ENCODE results near the gene RRP1.

RRP1 gene

GRCh38 chr21:43848771-43849170 is 59.4 kb downstream of the RRP1 start:
- H3K27me3 ChIP-seq (ENCODE audit: low read length), result peaks cover 3% of the 10 kb centered on the region; the same call in 1 of the 2 replicates
- H3K36me3 ChIP-seq (ENCODE audit: low read length), result no peaks in the 10 kb centered on the region
- H3K79me2 ChIP-seq (ENCODE audit: insufficient read depth, low read length), result no peaks in the 10 kb centered on the region
- H3K9me3 ChIP-seq (ENCODE audit: insufficient read depth, low read length), result no peaks in the 10 kb centered on the region
- H3K9ac ChIP-seq (ENCODE audit: low read length), result no peak overlapping the region
- H3K27ac ChIP-seq (ENCODE audit: low read depth, low read length), result no peak overlapping the region
- H3K4me3 ChIP-seq (ENCODE audit: insufficient read depth, low read length, poor library complexity, severe bottlenecking), result no peak overlapping the region
- H3K9me2 ChIP-seq (replicated peaks; ENCODE audit: insufficient read depth, low read length), result no peaks in the 10 kb centered on the region
- no peak overlapping the region for H2AFZ ChIP-seq (ENCODE audit: low read depth, low read length, severe bottlenecking)
- TF ChIP-seq, protein P1, sequence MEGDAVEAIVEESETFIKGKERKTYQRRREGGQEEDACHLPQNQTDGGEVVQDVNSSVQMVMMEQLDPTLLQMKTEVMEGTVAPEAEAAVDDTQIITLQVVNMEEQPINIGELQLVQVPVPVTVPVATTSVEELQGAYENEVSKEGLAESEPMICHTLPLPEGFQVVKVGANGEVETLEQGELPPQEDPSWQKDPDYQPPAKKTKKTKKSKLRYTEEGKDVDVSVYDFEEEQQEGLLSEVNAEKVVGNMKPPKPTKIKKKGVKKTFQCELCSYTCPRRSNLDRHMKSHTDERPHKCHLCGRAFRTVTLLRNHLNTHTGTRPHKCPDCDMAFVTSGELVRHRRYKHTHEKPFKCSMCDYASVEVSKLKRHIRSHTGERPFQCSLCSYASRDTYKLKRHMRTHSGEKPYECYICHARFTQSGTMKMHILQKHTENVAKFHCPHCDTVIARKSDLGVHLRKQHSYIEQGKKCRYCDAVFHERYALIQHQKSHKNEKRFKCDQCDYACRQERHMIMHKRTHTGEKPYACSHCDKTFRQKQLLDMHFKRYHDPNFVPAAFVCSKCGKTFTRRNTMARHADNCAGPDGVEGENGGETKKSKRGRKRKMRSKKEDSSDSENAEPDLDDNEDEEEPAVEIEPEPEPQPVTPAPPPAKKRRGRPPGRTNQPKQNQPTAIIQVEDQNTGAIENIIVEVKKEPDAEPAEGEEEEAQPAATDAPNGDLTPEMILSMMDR (IDR thresholded peaks at IDR 0.05; ENCODE audit: insufficient read depth, low read length, poor library complexity, severe bottlenecking), result no peak
- no peak for TF ChIP-seq EZH2phosphoT487 (conservative IDR thresholded peaks at IDR 0.05; ENCODE audit: low read length)
- H4K20me1 ChIP-seq (ENCODE audit: low read depth, low read length), result no peaks in the 10 kb centered on the region
- H3F3A ChIP-seq (ENCODE audit: insufficient read depth), result no peaks in the 10 kb centered on the region
- no peak overlapping the region for H3K4me2 ChIP-seq (ENCODE audit: low read depth, low read length, poor library complexity, severe bottlenecking)

- Histone ChIP-seq H3K79me2 (ENCODE audit: insufficient read depth, low read length) (no peaks in the 10 kb centered on the region), H3K4me2 (ENCODE audit: low read depth, low read length, poor library complexity, severe bottlenecking) (no peak overlapping the region), H3K9me2 (replicated peaks; ENCODE audit: insufficient read depth, low read length) (no peaks in the 10 kb centered on the region), H4K20me1 (ENCODE audit: low read depth, low read length) (no peaks in the 10 kb centered on the region), H3K9ac (ENCODE audit: low read length) (no peak overlapping the region), H3K4me3 (ENCODE audit: insufficient read depth, low read length, poor library complexity, severe bottlenecking) (no peak overlapping the region), H3K27me3 (ENCODE audit: low read length) (peaks cover 3% of the 10 kb centered on the region; the same call in 1 of the 2 replicates), H3K27ac (ENCODE audit: low read depth, low read length) (no peak overlapping the region), H2AFZ (ENCODE audit: low read depth, low read length, severe bottlenecking) (no peak overlapping the region), H3K9me3 (ENCODE audit: insufficient read depth, low read length) (no peaks in the 10 kb centered on the region), H3F3A (ENCODE audit: insufficient read depth) (no peaks in the 10 kb centered on the region), H3K36me3 (ENCODE audit: low read length) (no peaks in the 10 kb centered on the region)
- no peak for TF ChIP-seq EZH2phosphoT487 (conservative IDR thresholded peaks at IDR 0.05; ENCODE audit: low read length)
- TF ChIP-seq, protein P1 (IDR thresholded peaks at IDR 0.05; ENCODE audit: insufficient read depth, low read length, poor library complexity, severe bottlenecking), result no peak
Observed at GRCh38 chr21:43849532-43850299, 60.3 kb downstream of the RRP1 start.

DNA sequence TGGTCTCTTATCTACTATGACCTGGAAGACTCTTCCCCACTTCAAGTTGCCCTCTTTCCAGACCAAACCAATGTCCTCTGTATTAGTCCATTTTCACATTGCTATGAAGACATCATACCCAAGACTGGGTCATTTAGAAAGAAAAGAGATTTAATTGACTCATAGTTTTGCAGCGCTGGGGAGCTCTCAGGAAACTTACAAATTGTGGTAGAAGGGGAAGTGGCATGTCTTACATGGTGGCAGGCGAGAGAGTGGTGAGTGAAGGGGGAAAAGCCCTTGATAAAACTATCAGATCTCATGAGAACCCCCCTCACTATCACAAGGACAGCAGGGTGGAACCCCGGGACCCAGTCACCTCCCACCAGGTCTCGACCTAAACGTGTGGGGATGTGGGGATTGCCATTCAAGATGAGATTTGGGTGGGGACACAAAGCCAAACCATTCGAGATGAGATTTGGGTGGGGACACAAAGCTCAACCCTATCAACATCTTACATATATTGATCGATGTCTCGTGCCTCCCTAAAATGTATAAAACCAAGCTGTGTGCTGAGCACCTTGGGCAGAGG is 61.4 kb downstream of the RRP1 start:
- Histone ChIP-seq H3F3A (ENCODE audit: insufficient read depth) (no peaks in the 10 kb centered on the region), H3K9me2 (replicated peaks; ENCODE audit: insufficient read depth, low read length) (no peaks in the 10 kb centered on the region), H2AFZ (ENCODE audit: low read depth, low read length, severe bottlenecking) (no peak overlapping the region), H3K9me3 (ENCODE audit: insufficient read depth, low read length) (no peaks in the 10 kb centered on the region), H3K4me2 (ENCODE audit: low read depth, low read length, poor library complexity, severe bottlenecking) (no peak overlapping the region), H3K36me3 (ENCODE audit: low read length) (no peaks in the 10 kb centered on the region), H3K4me3 (ENCODE audit: insufficient read depth, low read length, poor library complexity, severe bottlenecking) (no peak overlapping the region), H3K27ac (ENCODE audit: low read depth, low read length) (no peak overlapping the region), H4K20me1 (ENCODE audit: low read depth, low read length) (no peaks in the 10 kb centered on the region), H3K79me2 (ENCODE audit: insufficient read depth, low read length) (no peaks in the 10 kb centered on the region), H3K27me3 (ENCODE audit: low read length) (peaks cover 3% of the 10 kb centered on the region; the same call in 1 of the 2 replicates), H3K9ac (ENCODE audit: low read length) (no peak overlapping the region)
- TF ChIP-seq, protein P1 (IDR thresholded peaks at IDR 0.05; ENCODE audit: insufficient read depth, low read length, poor library complexity, severe bottlenecking), result no peak
- no peak for TF ChIP-seq EZH2phosphoT487 (conservative IDR thresholded peaks at IDR 0.05; ENCODE audit: low read length)
